K562 (cell line): ENCODE measurements around the gene KLK15. TPM values are rescaled to one million over a fixed set of nuclear protein-coding genes. Genes with fewer than 3 reads are reported as not detected.
A peak's percentile ranks its signal among the peaks of the same experiment; 100 is the strongest.

Experiments used
- ATAC-seq: fragments of 200-7000 bp; cut with Tn5 transposase; 3 replicates; pipeline ENCODE4 v1.9.1; 2020; ENCODE audit warnings: moderate library complexity
- BruUV-seq: library from RNA; stranded (reverse); fragments of 400-500 nt; replicated peaks from 2 replicates; lab custom pipeline; 2021; lab: Mats Ljungman, UMichigan
- CTCF ChIA-PET: fragments of 300-600 bp; formaldehyde crosslinking; extraction: SDS; loops from one replicate; lab custom pipeline; 2021; ENCODE audit warnings: low intra/inter-chr PET ratio; lab: Yijun Ruan, JAX
- POLR2A ChIA-PET: fragments of 300-600, 350-650 bp; sonication (Branson Sonifier 250); formaldehyde crosslinking; extraction: SDS; loops from one replicate; lab custom pipeline; 2021; ENCODE audit warnings: antibody characterized with exemption, inconsistent platforms; lab: Yijun Ruan, JAX
- DNase-seq, 4 experiments: peaks; one replicate each; pipeline versions ENCODE4 v3.0.0 to v3.0.0-alpha.2; 2011 to 2018; ENCODE audit warnings: low spot score in 3 of 4, mixed read lengths in 3 of 4; ENCODE audit errors: extremely low read depth in 1 of 4
- FAIRE-seq: peaks from 2 replicates; lab custom pipeline; 2011; peaks lifted over from hg19 to GRCh38; lab: Jason Lieb, UNC
- H2AFZ ChIP-seq: 2 replicates; pipeline ENCODE4 v1.6.0; 2011; ENCODE audit warnings: low read depth, low read length, control low read depth, inconsistent platforms
- H3K27ac ChIP-seq: fragments of 200-600 bp; 3 replicates; pipeline ENCODE4 v1.8.0; 2011; ENCODE audit warnings: low read depth, mild to moderate bottlenecking, control low read depth, inconsistent platforms, low read length, moderate library complexity, mixed read lengths; ENCODE audit errors: extremely low read depth
- H3K27me3 ChIP-seq, 2 experiments: fragments of 300-600 bp in 1 of 2; 2 replicates in 1 of 2; 3 replicates in 1 of 2; pipeline versions ENCODE4 v1.6.0 to v1.8.0; 2011; ENCODE audit warnings: inconsistent platforms in 2 of 2, low read length in 2 of 2, mild to moderate bottlenecking in 1 of 2, mixed read lengths in 1 of 2, moderate library complexity in 1 of 2; ENCODE audit not compliant: control insufficient read depth in 2 of 2, insufficient read depth in 2 of 2
- H3K36me3 ChIP-seq: fragments of 300-600 bp; 3 replicates; pipeline ENCODE4 v1.8.0; 2011; ENCODE audit warnings: mild to moderate bottlenecking, low read length, inconsistent platforms; ENCODE audit not compliant: control insufficient read depth, insufficient read depth
- H3K4me1 ChIP-seq, 2 experiments: fragments of 200-600 bp in 1 of 2; replicated peaks in 1 of 2; 2 replicates in 1 of 2; 3 replicates in 1 of 2; pipeline versions ENCODE4 v1.5.1 to v1.8.0; 2011; ENCODE audit warnings: inconsistent platforms in 2 of 2, low read length in 2 of 2, mild to moderate bottlenecking in 1 of 2, mixed read lengths in 1 of 2, moderate library complexity in 1 of 2; ENCODE audit not compliant: control insufficient read depth in 2 of 2, insufficient read depth in 2 of 2
- H3K4me2 ChIP-seq: 2 replicates; pipeline ENCODE4 v1.6.1; 2011; ENCODE audit warnings: low read length, control low read depth, inconsistent platforms, mixed read lengths; ENCODE audit not compliant: insufficient read depth
- H3K4me3 ChIP-seq: fragments of 200-600 bp; sonication (generic), shearing (Covaris generic); 2 replicates; pipeline ENCODE4 v1.5.1; 2016; ENCODE audit warnings: control low read depth, inconsistent platforms
- H3K79me2 ChIP-seq: fragments of 200-600 bp; 3 replicates; pipeline ENCODE4 v1.8.0; 2011; ENCODE audit warnings: low read length, inconsistent platforms; ENCODE audit not compliant: control insufficient read depth, insufficient read depth
- H3K9ac ChIP-seq, 2 experiments: 2 replicates each; pipeline versions ENCODE4 v1.6.0 to v1.6.1; 2011; ENCODE audit warnings: low read depth in 2 of 2, low read length in 2 of 2, control low read depth in 1 of 2, inconsistent platforms in 1 of 2, mild to moderate bottlenecking in 1 of 2, mixed read lengths in 1 of 2; ENCODE audit not compliant: insufficient read depth in 1 of 2
- H3K9me1 ChIP-seq: one replicate; pipeline ENCODE4 v1.6.0; 2011; ENCODE audit warnings: inconsistent platforms, mild to moderate bottlenecking, low read length, moderate library complexity; ENCODE audit not compliant: control insufficient read depth, insufficient read depth
- H3K9me3 ChIP-seq: replicated peaks from 2 replicates; pipeline ENCODE4 v1.5.1; 2011; ENCODE audit warnings: low read depth, low read length, inconsistent platforms; ENCODE audit not compliant: control insufficient read depth, insufficient read depth
- H4K20me1 ChIP-seq: replicated peaks from 2 replicates; pipeline ENCODE4 v1.6.1; 2011; ENCODE audit warnings: low read length, inconsistent platforms, mixed read lengths; ENCODE audit not compliant: control insufficient read depth, insufficient read depth
- CBFB ChIP-seq: sonication (generic); formaldehyde crosslinking; IDR thresholded peaks from 2 replicates; pipeline ENCODE4 v1.4.0; 2020; ENCODE audit warnings: mild to moderate bottlenecking, missing genetic modification reagents
- E2F5 ChIP-seq: sonication (generic); formaldehyde crosslinking; IDR thresholded peaks from 2 replicates; pipeline ENCODE4 v1.8.0; 2022; ENCODE audit warnings: mild to moderate bottlenecking, missing genetic modification reagents
- ETS1 ChIP-seq: conservative IDR thresholded peaks from 2 replicates; pipeline ENCODE4 v1.6.1; 2011; ENCODE audit warnings: low read depth, mild to moderate bottlenecking, low read length; ENCODE audit not compliant: control insufficient read depth
- FIP1L1 ChIP-seq: fragments of 200-400 bp; formaldehyde crosslinking; IDR thresholded peaks from 2 replicates; pipeline ENCODE4 v1.6.1; 2018; ENCODE audit warnings: mild to moderate bottlenecking, low read depth, low read length; ENCODE audit not compliant: poor library complexity, severe bottlenecking
- MECOM ChIP-seq: fragments of 250-450 bp; sonication (Bioruptor Pico); IDR thresholded peaks from 2 replicates; pipeline ENCODE4 v1.8.0; 2022; ENCODE audit warnings: inconsistent platforms
- NFIC ChIP-seq: fragments of 450-650 bp; IDR thresholded peaks from 2 replicates; pipeline ENCODE4 v1.6.1; 2017; ENCODE audit warnings: mild to moderate bottlenecking, inconsistent platforms
- NR1H2 ChIP-seq: sonication (generic); formaldehyde crosslinking; IDR thresholded peaks from 2 replicates; pipeline ENCODE4 v1.4.0; 2020; ENCODE audit warnings: mild to moderate bottlenecking, missing genetic modification reagents
- PML ChIP-seq: IDR thresholded peaks from 2 replicates; pipeline ENCODE4 v1.6.1; 2012; ENCODE audit warnings: low read length, inconsistent platforms
- POLR2AphosphoS2 ChIP-seq: IDR thresholded peaks from 2 replicates; pipeline ENCODE4 v1.6.1; 2012; ENCODE audit warnings: low read length, improper control_type of control experiment
- POLR2B ChIP-seq: fragments of 450-650 bp; IDR thresholded peaks from 2 replicates; pipeline ENCODE4 v1.6.1; 2018; ENCODE audit warnings: low read depth; ENCODE audit not compliant: partially characterized antibody
- POLR2G ChIP-seq: fragments of 200-400 bp; formaldehyde crosslinking; IDR thresholded peaks from 2 replicates; pipeline ENCODE4 v1.6.1; 2017; ENCODE audit warnings: low read depth, mild to moderate bottlenecking, antibody characterized with exemption, low read length, moderate library complexity
- RBFOX2 ChIP-seq: fragments of 200-400 bp; formaldehyde crosslinking; IDR thresholded peaks from 2 replicates; pipeline ENCODE4 v1.6.1; 2017; ENCODE audit warnings: low read depth, mild to moderate bottlenecking, low read length, moderate library complexity
- RBM22 ChIP-seq: fragments of 200-400 bp; formaldehyde crosslinking; IDR thresholded peaks from 2 replicates; pipeline ENCODE4 v1.6.1; 2018; ENCODE audit warnings: low read length, low read depth; ENCODE audit not compliant: poor library complexity, severe bottlenecking
- SPI1 ChIP-seq: IDR thresholded peaks from 2 replicates; pipeline ENCODE4 v1.6.1; 2011; ENCODE audit warnings: low read depth, low read length, control low read depth, borderline replicate concordance
- TARDBP ChIP-seq: fragments of 450-650 bp; IDR thresholded peaks from 2 replicates; pipeline ENCODE4 v1.6.1; 2016
- ZBED1 ChIP-seq: IDR thresholded peaks from 2 replicates; pipeline ENCODE4 v1.6.1; 2014
- ZC3H8 ChIP-seq: fragments of 450-650 bp; IDR thresholded peaks from 2 replicates; pipeline ENCODE4 v1.6.1; 2017
- ZNF263 ChIP-seq: sonication (generic); formaldehyde crosslinking; IDR thresholded peaks from 2 replicates; pipeline ENCODE4 v1.8.0; 2022; ENCODE audit warnings: mild to moderate bottlenecking, missing genetic modification reagents, borderline replicate concordance
- ZNF316 ChIP-seq: fragments of 450-650 bp; IDR thresholded peaks from 2 replicates; pipeline ENCODE4 v1.6.1; 2016
- WGBS: fragments of 100-300 bp; shearing (Covaris generic); methylation state at CpG from one replicate; pipeline ENCODE4 v1.1.6; 2016; ENCODE audit warnings: low coverage, mixed read lengths; ENCODE audit not compliant: insufficient coverage; ENCODE audit errors: missing lambda C conversion rate; 5-methylcytosine and 5-hydroxymethylcytosine counted together
- in situ Hi-C: fragments of 300-500 bp; cut with MboI; formaldehyde crosslinking; loops from 4 replicates; pipeline ENCODE4 v1.15.0; 2018; ENCODE audit warnings: inconsistent platforms, mixed read lengths
- intact Hi-C: fragments of 100-400 bp; cut with micrococcal nuclease; formaldehyde crosslinking; loops from 2 replicates; pipeline ENCODE4 v1.14.2; 2022
- polyA plus RNA-seq, 8 experiments: library from polyadenylated mRNA; depleted of rRNA in 4 of 8; stranded (reverse) in 5 of 8; unstranded in 3 of 8; fragments of >200 nt; fragmentation: Nextera tagmentation in 2 of 8; fragmentation: Illumina TruSeq in 1 of 8; extraction: Ambion mirVana in 2 of 8; extraction: Trizol in 1 of 8; gene quantifications; 2 replicates each; pipeline versions ENCODE4 v1.2.1 to v1.2.3, GENCODE V29; 2011 to 2014; ENCODE audit warnings: inconsistent platforms in 1 of 8, missing spikeins in 1 of 8
- total RNA-seq, 7 experiments: library from RNA; depleted of rRNA in 6 of 7; stranded (reverse); fragments of >200 nt in 6 of 7; fragmentation: Illumina TruSeq in 2 of 7; extraction: Trizol in 2 of 7; gene quantifications; 2 replicates each; pipeline versions ENCODE4 v1.2.1 to v1.2.3, GENCODE V29; 2011 to 2021; ENCODE audit warnings: low replicate concordance in 1 of 7
- TF ChIP-seq, protein P1 (sequence below): sonication (generic); formaldehyde crosslinking; IDR thresholded peaks from 2 replicates; pipeline ENCODE4 v1.9.0; 2022; ENCODE audit warnings: mild to moderate bottlenecking, missing genetic modification reagents

The KLK15 gene
- total and polyA plus RNA-seq, 9 of the 15 experiments (the other 6 are each of a cell fraction or from before 2014, with no cell fraction given): not detected

- H3K4me1 ChIP-seq: peaks cover 20 to 70% of the 10 kb centered on the region in 2 experiments; a peak in 4 of 5 replicates
- peaks cover 72% of the 10 kb centered on the region for H3K36me3 ChIP-seq
- H3K27ac ChIP-seq: no peak overlapping the region
- H3K9ac ChIP-seq: peak overlapping the region in 1 of 2 experiments; percentile 72; a peak in 2 of 4 replicates
- no peak for FAIRE-seq
- in situ Hi-C loops (no loop called here), intact Hi-C loops (no loop called here)
- peaks cover 58% of the 10 kb centered on the region for H4K20me1 ChIP-seq
- H3K27me3 ChIP-seq: no peaks in the 10 kb centered on the region
- WGBS: 86% methylated on average over 16 of the region's 18 CpGs
- H3K4me2 ChIP-seq: no peak overlapping the region
- H3K9me3 ChIP-seq: no peaks in the 10 kb centered on the region
- peaks cover 32% of the 10 kb centered on the region for H3K79me2 ChIP-seq
- peak in 1 of 4 experiments; percentile 19 for DNase-seq
- no peak overlapping the region for H2AFZ ChIP-seq
- H3K9me1 ChIP-seq: peaks cover 23% of the 10 kb centered on the region
- BruUV-seq: no TSS peak
- ChIA-PET CTCF (no interaction called here), POLR2A (interaction anchor here (0.6 to 2.5 kb wide), 9 partner anchors 17 to 273 kb away, joined by 3 to 7 read pairs (median 4); no protein-coding TSS in a partner anchor)
- peak; percentile 9 for ATAC-seq
- H3K4me3 ChIP-seq: no peak overlapping the region
- TF ChIP-seq E2F5 (CRISPR knock-in tag) (0 out of 2 replicates have a peak, but pooled peaks have one; percentile 30), RBFOX2 (peak; percentile 73), ZBED1 (0 out of 2 replicates have a peak, but pooled peaks have one; percentile 21), RBM22 (peak; percentile 8), ZNF316 (no peak), TARDBP (no peak), CBFB (CRISPR knock-in tag) (peak; percentile 83), NFIC (peak; percentile 53; the same call in 1 of the 2 replicates), MECOM (CRISPR knock-in tag) (no peak), PML (peak; percentile 17; the same call in 1 of the 2 replicates), POLR2AphosphoS2 (peak; percentile 35; the same call in 1 of the 2 replicates), FIP1L1 (peak; percentile 22), NR1H2 (0 out of 2 replicates have a peak, but pooled peaks have one; percentile 46), POLR2G (peak; percentile 23), SPI1 (peak; percentile 10; the same call in 1 of the 2 replicates), ETS1 (peak; percentile 53; the same call in 1 of the 2 replicates), ZC3H8 (no peak), POLR2B (peak; percentile 8), ZNF263 (CRISPR knock-in tag) (peak; percentile 68; the same call in 1 of the 2 replicates)
- TF ChIP-seq, protein P1, sequence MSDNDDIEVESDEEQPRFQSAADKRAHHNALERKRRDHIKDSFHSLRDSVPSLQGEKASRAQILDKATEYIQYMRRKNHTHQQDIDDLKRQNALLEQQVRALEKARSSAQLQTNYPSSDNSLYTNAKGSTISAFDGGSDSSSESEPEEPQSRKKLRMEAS (CRISPR knock-in tag): peak; percentile 30; the same call in 1 of the 2 replicates
Measured at GRCh38 chr19:50797781-50798658, 35.4 kb downstream of the KLK15 start.
